Activated T-cell treated with anti-CD3 and anti-CD28 coated beads for 48 hours (primary cell): ENCODE data around the gene TESPA1.
"Not testable (repeated sequence)": the region's sequence is repeated elsewhere in the genome, so short reads cannot be mapped to it uniquely, and the experiment has no call there.

Experiments
- DNase-seq: peaks from one replicate; pipeline ENCODE4 v3.0.0-alpha.2; 2020; ENCODE audit warnings: low read depth

The TESPA1 gene, protein sequence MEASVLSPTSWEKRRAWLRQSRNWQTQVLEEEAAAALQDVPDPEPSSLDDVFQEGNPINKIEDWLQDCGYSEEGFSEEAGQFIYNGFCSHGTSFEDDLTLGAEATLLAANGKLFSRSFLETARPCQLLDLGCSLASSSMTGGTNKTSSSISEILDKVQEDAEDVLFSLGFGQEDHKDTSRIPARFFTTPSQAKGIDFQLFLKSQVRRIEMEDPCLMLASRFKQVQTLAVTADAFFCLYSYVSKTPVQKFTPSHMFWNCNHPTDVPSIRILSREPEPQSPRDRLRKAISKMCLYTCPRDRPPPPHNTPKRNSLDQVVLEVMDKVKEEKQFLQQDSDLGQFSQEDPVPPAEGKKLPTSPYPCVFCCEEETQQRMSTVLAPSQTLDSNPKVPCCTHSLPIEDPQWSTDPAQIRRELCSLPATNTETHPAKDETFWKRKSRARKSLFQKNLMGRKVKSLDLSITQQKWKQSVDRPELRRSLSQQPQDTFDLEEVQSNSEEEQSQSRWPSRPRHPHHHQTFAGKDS

DNA sequence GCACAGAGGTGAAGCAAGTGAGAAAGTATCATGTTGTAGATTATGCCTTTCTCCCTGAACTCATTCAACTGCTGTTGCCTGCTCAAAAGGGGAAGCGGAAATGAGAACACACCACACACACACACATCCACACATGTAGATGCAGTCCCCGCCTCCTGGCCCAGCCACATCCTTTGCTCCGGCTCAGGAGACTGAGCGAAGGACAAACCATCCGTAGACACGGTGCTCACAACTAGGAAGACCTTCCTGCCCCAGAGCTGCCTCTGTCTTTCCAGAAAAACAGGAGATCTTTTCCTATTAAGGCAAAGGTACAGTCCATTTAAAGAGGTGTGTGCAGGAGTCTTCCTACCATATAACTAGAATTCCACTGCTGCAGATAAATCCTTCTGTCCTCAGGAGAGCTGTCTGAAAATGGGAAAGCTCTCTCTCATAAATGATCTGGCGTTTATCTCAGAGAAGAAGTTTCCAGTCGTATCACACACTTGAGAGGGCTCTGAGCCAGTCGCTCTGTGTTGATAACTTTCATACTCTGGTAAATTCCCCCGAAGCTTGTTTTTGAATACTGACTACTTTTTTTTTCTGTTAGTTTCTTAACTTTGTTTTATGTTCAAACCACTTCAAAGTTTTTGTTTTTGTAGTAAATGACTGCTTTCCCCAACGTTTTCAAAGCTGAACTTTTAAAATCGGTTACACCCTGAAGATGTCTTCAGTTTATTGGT is at the start of gene TESPA1:
TSS of gene TESPA1 (minus strand) at position 105 of the 719 bp plus-strand sequence. CDS start 10,200 bp downstream, outside the sequence.
- peak; percentile 75 for DNase-seq

GRCh38 chr12:55034218-55034617 is 49.7 kb upstream of the TESPA1 start:
- no peak for DNase-seq

- DNase-seq = no peak
Measured at GRCh38 chr12:55025508-55025907, 40.9 kb upstream of the TESPA1 start.

GRCh38 chr12:55024575-55024974 is 40.0 kb upstream of the TESPA1 start:
- no peak for DNase-seq

DNA sequence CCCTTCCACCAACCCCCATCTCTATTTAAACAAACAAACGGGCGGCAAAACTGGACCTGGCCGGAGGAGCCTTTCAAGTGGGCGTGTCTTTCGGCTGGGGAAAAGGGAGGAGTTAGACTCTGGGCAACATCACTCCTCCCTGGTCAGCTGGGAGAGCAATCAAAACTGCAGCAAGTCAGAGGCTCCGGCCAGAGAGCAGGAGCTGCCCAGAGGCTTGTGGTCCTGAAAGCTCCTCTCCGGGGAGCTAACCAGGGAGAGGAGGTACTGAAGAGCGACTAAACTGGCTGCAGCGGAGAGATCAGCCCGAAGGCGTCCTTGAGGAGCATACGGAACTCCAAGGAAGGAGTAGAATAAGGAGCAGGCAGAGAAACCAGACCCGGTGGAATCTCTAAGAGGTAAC is 35.2 kb upstream of the TESPA1 start, which contains the start of gene NEUROD4:
TSS of gene NEUROD4 (plus strand) at position 191 of the 400 bp plus-strand sequence. CDS start 6,466 bp downstream, outside the sequence.
- peak; percentile 8 for DNase-seq

- DNase-seq = no peak
Measured at GRCh38 chr12:55017416-55017925, 32.9 kb upstream of the TESPA1 start.

GRCh38 chr12:55008944-55009585 is 24.5 kb upstream of the TESPA1 start:
- DNase-seq = no peak

DNA sequence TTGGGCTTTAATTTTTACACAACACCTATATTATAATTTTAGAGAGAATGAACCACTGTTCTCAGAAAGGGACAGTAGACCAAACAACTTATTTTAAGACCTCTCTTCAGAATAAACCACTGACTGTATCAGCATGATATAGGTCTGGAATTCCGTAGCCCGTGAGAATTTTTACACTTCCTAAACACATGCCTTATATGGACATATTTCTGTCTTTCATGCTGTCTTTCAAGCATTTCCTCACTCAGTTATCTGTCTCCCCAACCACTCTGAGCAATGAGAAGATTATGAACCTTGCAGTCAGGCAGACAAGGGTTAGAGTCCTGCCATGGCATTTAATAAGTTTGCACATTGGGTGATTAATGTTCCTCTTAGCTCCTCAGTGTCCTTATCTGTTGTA is 17.8 kb upstream of the TESPA1 start:
- DNase-seq = no peak

DNA sequence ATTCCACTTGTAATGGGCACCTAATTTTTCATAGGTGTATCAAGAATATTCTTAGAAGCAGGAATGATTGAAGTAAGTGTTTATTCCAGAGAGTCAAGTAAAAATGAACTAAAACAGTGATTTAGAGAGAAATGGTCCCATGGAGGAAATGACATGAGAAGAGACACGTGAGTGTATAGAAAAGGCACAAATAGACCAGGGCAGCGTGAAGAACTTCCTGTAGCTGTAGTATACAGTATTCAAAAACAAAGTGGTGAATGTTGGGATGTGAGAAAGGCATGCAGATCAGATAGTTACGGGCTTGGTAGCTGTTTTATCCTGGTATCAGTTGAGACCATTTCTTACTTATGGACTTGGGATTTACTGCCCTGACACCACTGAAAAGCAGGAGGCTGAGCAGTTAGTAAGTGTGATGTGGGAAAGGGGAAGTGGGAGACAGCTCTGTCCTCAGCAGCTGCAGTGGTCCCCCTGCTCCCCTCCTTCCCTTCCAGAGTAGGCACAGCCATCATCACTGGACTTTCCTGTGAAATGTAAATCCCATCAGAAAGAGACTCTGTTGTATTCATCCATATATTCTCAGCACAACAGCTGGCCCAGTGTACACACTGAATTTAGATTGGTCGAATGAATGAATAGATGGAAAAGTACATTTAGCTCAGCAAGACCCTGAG is 16.8 kb upstream of the TESPA1 start:
- no peak for DNase-seq

GRCh38 chr12:54998958-54999510 is 14.5 kb upstream of the TESPA1 start:
- no peak for DNase-seq

GRCh38 chr12:54997929-54998522 is 13.5 kb upstream of the TESPA1 start:
- DNase-seq = no peak

- DNase-seq = no peak
Measured at GRCh38 chr12:54996205-54996604, 11.6 kb upstream of the TESPA1 start.

DNA sequence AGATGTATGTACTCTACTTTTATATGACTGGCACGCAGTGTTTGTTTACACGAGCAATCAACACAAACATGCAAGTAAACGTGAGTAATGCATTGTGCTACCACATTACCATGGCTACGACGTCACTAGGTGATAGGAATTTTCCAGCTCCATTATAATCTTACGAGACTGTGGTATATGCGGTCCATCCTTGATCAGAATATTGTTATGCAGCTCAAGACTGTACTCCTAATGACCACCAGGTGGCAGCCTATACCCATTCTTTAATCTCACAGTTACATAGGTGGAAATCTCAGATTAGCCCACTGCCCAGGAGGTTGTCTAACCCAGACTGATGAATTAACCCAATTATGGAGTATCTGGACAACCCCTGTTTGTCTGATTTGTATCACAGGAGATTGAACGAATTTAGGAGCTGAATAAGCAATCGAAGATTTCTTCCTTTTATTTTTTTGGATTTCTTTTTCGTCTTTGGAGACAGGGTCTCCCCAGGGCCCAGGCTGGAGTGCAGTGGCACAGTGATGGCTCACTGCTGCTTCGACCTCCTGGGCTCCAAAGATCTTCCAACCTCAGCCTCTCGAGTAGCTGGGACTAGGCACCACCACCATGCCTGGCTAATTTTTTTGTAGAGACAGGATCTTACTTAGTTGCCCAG is 8.7 kb upstream of the TESPA1 start:
- DNase-seq = peak; percentile 19

DNA sequence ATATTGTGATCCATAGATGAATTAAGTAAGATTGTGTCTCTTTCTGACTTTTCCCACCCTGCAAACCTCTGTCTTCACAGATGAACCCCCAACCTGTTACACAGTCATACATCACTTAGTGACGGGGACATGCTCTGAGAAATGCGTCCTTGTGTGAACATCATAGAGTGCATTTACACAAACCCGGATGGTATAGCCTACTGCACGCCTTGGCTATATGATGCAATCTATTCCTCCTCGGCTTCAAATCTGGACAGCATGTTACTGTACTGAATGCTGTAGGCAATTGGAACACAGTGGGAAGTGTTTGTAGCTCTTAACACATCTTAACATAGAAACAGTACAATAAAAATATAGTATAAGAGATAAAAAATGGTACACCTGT is 7.4 kb upstream of the TESPA1 start:
- DNase-seq = no peak

DNA sequence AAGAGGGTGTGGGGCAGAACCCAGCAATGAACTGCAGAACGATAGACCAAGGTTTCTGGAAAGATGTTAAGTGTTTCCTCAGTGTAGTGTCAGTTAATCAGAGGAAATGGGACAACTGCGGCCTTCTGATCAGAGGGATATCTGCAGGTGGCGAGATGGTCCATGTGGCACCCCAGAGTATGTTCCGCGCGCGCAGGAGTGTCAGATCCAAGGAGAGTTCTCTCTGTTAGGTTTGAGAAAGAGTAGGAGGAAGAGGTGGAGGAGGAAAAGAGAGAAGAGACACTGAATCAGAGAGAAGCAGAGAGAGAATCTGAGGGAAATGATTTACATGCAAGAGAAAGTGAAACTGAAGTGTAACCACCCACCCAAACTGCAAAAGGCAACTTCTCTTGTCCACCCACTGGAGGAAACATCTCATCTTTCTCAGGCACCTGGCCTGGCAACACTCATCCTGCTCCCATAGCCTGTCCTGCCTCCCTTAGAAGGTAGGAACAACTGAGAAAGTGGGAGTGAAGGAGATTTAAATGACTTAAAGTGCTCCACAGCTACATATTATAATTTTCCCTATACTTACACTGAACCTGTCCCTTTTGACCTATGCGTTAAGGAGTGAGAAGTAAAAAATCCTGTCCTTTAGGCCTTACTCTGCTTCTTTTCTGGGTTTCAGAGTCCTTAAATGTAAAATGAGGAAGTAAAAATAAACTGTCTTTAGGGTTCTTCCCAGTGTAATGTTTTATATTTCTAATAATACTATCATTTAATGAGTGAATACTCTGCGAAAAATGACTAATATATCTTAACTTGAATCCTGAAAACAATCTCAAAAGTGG is 6.8 kb upstream of the TESPA1 start:
- peak; percentile 26 for DNase-seq

GRCh38 chr12:54989829-54990228 is 5.3 kb upstream of the TESPA1 start:
- DNase-seq = no peak

DNA sequence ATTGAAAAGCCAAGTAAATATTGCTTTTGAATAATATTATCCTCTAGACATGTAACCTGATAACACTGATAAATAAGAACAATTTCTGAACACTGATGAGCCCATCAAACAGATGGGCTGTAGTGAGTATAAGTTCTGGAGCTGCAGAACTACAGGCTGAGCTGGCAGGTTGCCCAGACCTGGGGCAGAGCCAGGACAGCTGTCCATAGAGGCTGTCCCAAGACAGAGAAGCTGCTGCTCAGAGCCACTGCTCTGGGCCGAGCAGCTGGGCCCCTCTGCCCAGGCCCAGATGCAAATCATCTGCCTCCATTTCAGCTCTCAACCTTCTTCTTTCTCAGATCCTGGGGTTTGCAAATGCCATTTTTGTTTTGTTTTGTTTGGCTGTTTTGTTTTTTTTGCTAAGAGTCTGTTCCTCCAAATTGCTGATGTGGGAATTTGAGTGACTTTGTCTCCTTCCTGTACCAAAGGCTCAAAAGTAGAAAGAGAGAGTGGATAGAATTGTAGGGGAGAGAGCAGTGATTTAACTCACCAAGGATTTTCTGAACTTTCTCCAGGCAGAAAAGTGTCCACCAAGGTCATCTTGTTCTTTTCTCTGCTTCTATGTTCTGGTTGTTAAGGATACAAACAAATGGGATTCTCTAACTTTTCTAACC is 4.0 kb upstream of the TESPA1 start:
- no peak for DNase-seq

GRCh38 chr12:54987611-54988231 is 3.2 kb upstream of the TESPA1 start:
- no peak for DNase-seq

DNA sequence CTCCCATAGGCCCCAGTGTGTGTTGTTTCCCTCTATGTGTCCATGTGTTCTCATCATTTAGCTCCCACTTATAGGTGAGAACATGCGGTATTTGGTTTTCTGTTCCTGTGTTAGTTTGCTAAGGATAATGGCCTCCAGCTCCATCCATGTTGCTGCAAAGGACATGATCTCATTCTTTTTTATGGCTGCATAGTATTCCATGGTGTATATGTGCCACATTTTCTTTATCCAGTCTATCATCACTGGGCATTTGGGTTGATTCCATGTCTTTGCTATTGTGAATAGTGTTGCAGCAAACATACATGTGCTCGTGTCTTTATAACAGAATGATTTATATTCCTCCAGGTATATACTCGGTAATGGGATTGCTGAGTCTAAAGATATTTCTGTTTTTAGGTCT is 2.2 kb upstream of the TESPA1 start:
- DNase-seq = not testable (repeated sequence)
